Psoas muscle (tissue), 8 donors: ENCODE results near the gene RAP2A. TPM values are rescaled to one million over a fixed set of nuclear protein-coding genes. Genes with fewer than 3 reads are reported as not detected.

Experiments
- ATAC-seq, 4 donors: fragments of 200-7000 bp; cut with Tn5 transposase; one replicate each; pipeline ENCODE4 v1.9.1; 2020; ENCODE audit warnings: moderate library complexity in 3 of 4, mild to moderate bottlenecking in 2 of 4
- DNase-seq, 2 donors: peaks; one replicate each; pipeline ENCODE4 v3.0.0-alpha.2; 2020
- H3K27ac ChIP-seq: fragments of 200-600 bp; one replicate; pipeline ENCODE4 v1.8.0; 2022
- H3K27me3 ChIP-seq, 3 donors: fragments of 200-600 bp in 1 of 3; one replicate each; pipeline versions ENCODE4 v1.6.1 to v1.8.0; 2013 to 2022; ENCODE audit warnings: low read length in 2 of 3, mild to moderate bottlenecking in 2 of 3, moderate library complexity in 1 of 3; ENCODE audit not compliant: insufficient read depth in 3 of 3
- H3K36me3 ChIP-seq, 2 donors: fragments of 200-600 bp in 1 of 2; one replicate each; pipeline versions ENCODE4 v1.6.1 to v1.8.0; 2013 to 2022; ENCODE audit warnings: low read depth in 1 of 2, mild to moderate bottlenecking in 1 of 2, moderate library complexity in 1 of 2; ENCODE audit not compliant: insufficient read depth in 1 of 2
- H3K4me1 ChIP-seq: fragments of 200-600 bp; one replicate; pipeline ENCODE4 v1.8.0; 2022
- H3K4me3 ChIP-seq: fragments of 200-600 bp; one replicate; pipeline ENCODE4 v1.8.0; 2022; ENCODE audit warnings: mild to moderate bottlenecking
- H3K9me3 ChIP-seq: fragments of 200-600 bp; one replicate; pipeline ENCODE4 v1.8.0; 2022
- CTCF ChIP-seq: fragments of 200-600 bp; IDR thresholded peaks from one replicate; pipeline ENCODE4 v1.8.0; 2022; ENCODE audit warnings: antibody characterized with exemption
- WGBS, 3 donors: extraction: QIAGEN DNeasy Blood & Tissue Kit; methylation state at CpG; one replicate each; pipeline versions ENCODE4 v1.1.6 to v1.1.7; 2013; 5-methylcytosine and 5-hydroxymethylcytosine counted together
- intact Hi-C, 2 donors: fragments of 100-400 bp; cut with DNase I; formaldehyde crosslinking; loops; one replicate each; pipeline versions ENCODE4 v1.11.0 to v1.14.2; 2022
- polyA plus RNA-seq, 3 donors: library from polyadenylated mRNA; stranded (reverse); fragments of 200-250 nt; gene quantifications; one replicate each; pipeline ENCODE4 v1.2.3, GENCODE V29; 2013
- total RNA-seq, 4 donors: library from RNA; stranded (reverse); fragmentation: NEBNext Ultra II Directional in 2 of 4; extraction: Animal tissue kit (Norgen Biotek cat#: 25700) in 2 of 4; gene quantifications; one replicate each; pipeline versions ENCODE4 v1.2.1 to v1.2.4, GENCODE V29; 2021 to 2023
- donor health status: healthy with polysubstance abuse.
- donor health status: DM: no; HTN: no; CAD: no; lungs with moderate emphysema.
- donor health status: Bipolar disorder and iron deficiency.
- donor health status: healthy.
- donor health status: DM: yes; HTN: yes; CAD: no.
- donor health status: DM: no; HTN: no; CAD: no.
- donor health status: DM: no; HTN: no; CAD: no.
- donor health status: DM: yes; HTN: yes; CAD: no.

Gene RAP2A
- total and polyA plus RNA-seq, 7 donors, result 3.8 to 35.7 (median 11.4) TPM

DNA sequence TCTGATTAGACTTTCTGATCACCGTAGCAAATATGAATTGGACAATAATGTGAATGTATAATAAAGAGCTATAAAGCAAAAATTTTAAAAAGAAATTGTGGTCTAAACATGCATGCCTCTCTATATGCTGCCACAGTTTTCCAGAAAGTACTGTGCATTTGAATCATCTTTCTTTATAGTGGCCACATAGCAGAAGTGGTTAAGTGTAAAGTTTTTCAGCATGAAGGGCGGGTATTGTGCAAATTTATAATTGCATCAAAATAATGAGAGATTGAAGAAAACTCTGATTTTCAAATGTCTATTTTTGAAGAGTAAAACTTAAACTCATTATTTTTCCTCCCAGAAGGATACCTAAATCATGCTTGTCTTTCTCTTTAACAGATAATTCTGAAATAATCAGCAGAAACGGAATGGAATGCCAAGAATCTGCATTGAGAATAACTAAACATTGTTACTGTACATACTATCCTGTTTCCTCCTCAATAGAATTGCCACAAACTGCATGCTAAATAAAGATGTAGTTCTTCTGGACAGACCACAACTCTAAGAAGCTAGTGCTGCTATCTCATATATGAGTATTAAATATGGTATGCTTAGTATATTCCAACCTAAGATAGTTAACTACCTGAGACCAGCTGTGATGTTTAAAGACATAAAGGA, 42.9 kb upstream of the RAP2A start:
- H3K9me3 ChIP-seq, result no peaks in the 10 kb centered on the region
- H3K4me1 ChIP-seq, result no peaks in the 10 kb centered on the region
- H3K27me3 ChIP-seq, result no peaks in the 10 kb centered on the region
- 77 to 83% (median 79%) methylated on average over 3 of the region's 3 CpGs for WGBS, 3 donors
- H3K27ac ChIP-seq, result no peak overlapping the region
- intact Hi-C loops, result no loop called here
- DNase-seq, result no peak
- H3K36me3 ChIP-seq, result peaks cover 4 to 43% of the 10 kb centered on the region in 2 donors
- no peak for TF ChIP-seq CTCF
- H3K4me3 ChIP-seq, result no peak overlapping the region
- no peak for ATAC-seq

- Histone ChIP-seq H3K36me3 (peaks cover 4 to 37% of the 10 kb centered on the region in 2 donors), H3K27me3 (no peaks in the 10 kb centered on the region), H3K4me1 (no peaks in the 10 kb centered on the region), H3K27ac (no peak overlapping the region), H3K9me3 (no peaks in the 10 kb centered on the region), H3K4me3 (no peak overlapping the region)
- 79 to 94% (median 82%) methylated on average over 1 of the region's 1 CpG for WGBS, 3 donors
- DNase-seq (no peak), ATAC-seq (no peak)
- intact Hi-C loops, result no loop called here
- TF ChIP-seq CTCF, result no peak
Observed at GRCh38 chr13:97392020-97392419, 41.9 kb upstream of the RAP2A start.

DNA sequence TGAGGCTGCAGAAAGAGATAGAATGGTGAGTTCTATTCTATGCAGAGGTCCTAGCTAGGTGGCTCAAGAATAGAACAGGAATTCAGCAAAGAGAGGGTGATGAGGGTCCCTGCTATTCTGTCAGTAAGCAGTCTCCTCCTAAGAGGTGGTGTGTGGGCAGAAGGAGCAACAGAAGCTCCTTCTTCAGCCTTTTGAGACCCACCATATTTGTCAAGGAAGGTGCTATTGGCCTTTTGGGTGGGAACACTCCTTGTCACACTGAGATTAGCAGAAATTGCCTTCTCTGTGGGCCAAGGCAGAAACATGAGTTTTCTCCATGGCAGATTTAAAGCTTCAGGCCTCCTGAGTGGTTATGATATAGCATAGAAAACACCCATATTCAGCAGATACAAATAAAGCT, 39.4 kb upstream of the RAP2A start:
- Histone ChIP-seq H3K27me3 (no peaks in the 10 kb centered on the region), H3K9me3 (no peaks in the 10 kb centered on the region), H3K4me1 (no peaks in the 10 kb centered on the region), H3K36me3 (peaks cover 4 to 27% of the 10 kb centered on the region in 2 donors), H3K4me3 (no peak overlapping the region), H3K27ac (no peak overlapping the region)
- DNase-seq (no peak), ATAC-seq (peak in 1 of 4 donors; percentile 23)
- TF ChIP-seq CTCF, result no peak
- intact Hi-C loops, result no loop called here

DNA sequence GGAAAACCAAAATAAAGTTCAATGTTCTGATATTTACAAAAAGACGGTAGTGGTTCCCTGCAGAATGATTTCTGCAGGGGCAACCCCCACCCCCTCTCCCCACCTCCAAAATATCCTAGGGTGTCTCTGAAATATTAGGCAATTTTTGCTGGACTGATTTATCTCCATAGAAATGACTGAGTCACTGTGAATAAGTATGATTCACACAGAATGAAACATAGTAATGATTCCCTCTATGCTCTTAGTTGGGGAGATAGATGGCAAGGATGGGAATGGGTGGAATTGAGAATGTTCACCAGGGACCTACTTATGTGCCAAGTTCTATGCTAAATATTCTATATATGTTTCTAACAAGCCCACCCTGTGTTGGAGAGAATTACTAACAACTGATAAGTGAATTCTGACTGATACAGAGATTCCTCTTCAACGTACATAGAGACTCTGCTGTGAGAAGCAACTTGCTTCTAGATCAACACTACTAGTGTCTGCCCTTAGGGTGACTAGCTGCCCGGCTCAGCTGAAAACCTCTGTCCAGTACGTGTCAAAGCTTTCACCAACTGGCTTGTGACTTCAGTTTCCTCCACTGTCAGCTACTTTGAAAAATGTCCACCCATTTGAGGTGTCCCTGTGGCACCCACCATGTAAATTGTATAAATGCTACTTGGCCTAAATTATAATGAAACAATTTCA, 38.4 kb upstream of the RAP2A start:
- Histone ChIP-seq H3K36me3 (peaks cover 4 to 27% of the 10 kb centered on the region in 2 donors), H3K4me3 (no peak overlapping the region), H3K27me3 (no peaks in the 10 kb centered on the region), H3K4me1 (no peaks in the 10 kb centered on the region), H3K9me3 (no peaks in the 10 kb centered on the region), H3K27ac (no peak overlapping the region)
- DNase-seq, result no peak
- peak; percentile 64 to 79 (median 74) for ATAC-seq
- no peak for TF ChIP-seq CTCF
- intact Hi-C loops, result no loop called here
- WGBS, 3 donors, result 81 to 87% (median 85%) methylated on average over 4 of the region's 4 CpGs
